ENCODE measurements around the gene DIRAS1.
A peak's percentile ranks its signal among the peaks of the same experiment; 100 is the strongest.

The DIRAS1 gene, protein sequence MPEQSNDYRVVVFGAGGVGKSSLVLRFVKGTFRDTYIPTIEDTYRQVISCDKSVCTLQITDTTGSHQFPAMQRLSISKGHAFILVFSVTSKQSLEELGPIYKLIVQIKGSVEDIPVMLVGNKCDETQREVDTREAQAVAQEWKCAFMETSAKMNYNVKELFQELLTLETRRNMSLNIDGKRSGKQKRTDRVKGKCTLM

DNA sequence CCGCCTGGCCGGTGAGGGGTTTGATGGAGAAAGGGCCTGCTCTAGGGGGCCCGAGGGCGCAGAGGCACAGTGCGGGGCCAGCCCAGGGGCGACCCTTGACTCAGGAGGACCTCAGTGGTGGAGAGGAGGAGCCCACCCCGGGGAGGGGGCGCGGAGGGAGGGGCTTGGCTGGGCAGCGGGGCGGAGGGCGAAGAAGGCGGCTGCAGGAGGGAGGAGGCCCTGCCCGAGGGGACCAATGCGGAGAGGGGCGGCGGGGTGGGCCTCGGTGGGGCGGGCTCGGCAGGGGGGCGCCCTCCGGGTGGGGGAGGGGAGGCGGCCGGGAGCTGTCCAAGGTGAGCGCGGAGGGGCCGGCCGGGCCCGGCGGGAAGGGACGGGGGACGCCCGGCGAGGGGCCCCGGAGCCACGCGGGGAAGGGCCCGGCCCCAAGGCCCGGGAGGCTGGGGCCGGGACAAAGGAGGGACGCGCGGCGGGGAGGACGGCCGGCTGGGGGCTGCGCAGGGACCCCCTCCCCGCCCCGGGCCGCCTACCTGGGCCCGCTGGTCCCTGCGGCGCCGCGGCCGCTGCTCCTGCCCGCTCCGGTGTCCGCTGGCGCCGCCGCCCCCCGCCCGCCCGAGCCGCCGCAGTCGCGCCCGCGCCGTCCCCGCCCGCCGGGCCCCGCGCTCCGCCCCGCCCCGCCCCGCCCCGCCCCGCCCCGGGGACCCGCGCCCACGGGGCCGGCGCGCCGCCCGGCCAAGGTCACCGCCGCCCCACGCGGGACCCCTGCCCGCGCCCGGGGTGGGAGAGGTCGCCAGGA is at the start of gene DIRAS1:
Gene DIRAS1 (minus strand): TSS at position 596 of the 793 bp plus-strand sequence. CDS start 3,566 bp downstream, outside the sequence.
- DNase-seq (ENCODE audit: low spot score) = peak; percentile 78

DNA sequence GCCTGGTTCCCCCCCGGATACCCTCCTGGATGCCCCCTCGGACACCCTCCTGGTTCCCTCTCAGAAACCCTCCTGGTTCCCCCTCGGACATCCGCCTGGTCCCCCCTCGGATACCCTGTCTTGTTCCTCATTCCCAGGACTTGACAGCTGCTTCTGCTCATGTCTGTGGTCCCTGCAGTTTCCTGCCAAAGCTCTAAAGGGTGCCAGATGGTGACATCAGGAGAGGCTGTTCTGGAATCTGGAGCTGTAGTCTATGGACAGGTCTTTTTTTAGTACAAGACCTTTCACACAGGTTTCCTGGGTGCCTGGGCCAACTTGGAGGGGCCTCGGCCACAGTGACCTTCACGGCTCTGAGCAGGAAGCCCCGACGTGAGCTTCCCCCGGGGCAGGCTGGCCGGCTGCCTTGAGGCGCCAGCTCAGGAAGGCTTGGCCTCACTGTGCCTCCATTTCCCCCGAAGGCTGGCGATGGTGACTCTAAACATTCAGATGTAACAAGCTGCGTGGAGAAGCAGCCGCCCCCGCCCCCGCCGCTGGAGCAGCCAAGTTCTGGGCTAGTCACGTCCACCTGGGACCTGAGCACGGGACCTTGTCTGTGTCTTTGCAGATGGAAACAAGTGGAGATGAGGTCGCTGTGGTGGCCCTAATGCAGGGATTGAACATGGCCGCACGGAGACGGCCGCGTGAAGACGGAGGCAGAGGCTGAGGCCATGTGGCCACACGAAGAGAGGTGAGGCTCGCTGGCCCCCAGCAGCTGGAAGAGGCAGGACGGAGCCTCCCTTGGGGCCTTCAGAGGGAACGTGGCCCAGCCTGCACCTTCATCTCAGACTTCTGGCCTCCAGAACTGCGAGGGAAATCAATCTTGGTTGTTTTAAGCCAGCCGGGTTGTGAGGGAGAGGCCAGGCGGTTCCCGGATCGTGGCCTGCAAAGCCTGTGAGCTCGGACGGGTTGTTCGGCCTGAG is 49.2 kb upstream of the DIRAS1 start:
- peak; percentile 68 for DNase-seq (ENCODE audit: low spot score)

- no peak for DNase-seq (ENCODE audit: low spot score)
Observed at GRCh38 chr19:2769218-2769617, 48.0 kb upstream of the DIRAS1 start.

DNA sequence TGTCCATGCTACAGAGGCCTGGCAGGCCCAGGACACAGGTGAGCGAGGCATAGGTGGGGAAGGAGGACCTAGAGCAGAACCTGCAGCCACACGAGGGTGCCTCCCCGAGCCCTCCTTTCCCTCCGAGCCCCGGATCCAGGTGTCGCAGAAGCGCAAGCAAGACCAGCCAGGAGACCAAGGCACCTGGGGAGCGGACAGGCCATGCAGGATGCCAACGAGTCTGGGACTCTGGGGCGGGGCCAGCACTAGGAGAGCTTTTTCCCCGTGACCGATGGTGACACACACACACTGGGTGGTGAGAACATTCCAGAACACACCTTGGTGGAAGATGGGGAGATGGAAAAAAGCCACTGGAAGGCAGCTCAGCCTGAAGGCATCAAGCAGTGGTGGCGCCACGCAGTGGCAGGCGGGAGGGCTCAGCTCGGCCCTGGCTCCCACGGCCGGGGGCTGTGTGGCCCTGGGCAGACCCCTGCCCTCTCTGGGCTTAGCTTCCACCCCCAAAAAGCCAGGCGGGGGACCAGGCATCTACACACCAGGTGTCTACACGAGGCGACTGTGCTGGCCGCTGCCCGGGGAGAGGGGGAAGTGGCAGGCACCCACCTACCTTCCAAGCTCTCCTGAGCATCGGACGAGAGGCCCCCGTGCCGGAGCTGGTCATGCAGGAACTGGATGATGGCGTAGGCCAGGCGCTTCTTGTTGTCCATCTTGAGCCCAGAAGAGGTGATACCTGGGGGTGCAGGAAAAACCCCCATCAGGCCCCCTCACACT is 47.4 kb upstream of the DIRAS1 start:
- DNase-seq (ENCODE audit: low spot score) = no peak

DNA sequence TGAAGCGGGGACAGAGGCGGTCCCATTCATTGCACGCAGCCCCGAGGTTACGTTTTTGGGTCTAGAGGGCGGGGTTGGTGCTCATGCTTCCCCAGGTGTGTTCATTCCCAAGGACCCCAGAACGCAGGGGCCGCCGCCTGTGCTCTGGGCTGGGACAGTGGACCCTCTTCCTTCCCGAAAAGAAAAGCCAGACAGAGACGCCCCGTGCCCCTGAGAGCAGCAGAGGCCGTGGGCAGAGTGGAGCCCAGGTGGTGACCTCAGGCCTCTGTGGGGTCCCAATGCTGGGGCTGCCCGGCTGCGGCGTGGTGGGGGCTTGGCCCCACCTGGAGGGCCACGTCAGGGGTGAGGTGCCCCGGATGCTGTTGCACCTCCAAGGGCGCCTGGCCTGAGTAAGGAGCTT is 46.5 kb upstream of the DIRAS1 start:
- DNase-seq (ENCODE audit: low spot score) = no peak

DNA sequence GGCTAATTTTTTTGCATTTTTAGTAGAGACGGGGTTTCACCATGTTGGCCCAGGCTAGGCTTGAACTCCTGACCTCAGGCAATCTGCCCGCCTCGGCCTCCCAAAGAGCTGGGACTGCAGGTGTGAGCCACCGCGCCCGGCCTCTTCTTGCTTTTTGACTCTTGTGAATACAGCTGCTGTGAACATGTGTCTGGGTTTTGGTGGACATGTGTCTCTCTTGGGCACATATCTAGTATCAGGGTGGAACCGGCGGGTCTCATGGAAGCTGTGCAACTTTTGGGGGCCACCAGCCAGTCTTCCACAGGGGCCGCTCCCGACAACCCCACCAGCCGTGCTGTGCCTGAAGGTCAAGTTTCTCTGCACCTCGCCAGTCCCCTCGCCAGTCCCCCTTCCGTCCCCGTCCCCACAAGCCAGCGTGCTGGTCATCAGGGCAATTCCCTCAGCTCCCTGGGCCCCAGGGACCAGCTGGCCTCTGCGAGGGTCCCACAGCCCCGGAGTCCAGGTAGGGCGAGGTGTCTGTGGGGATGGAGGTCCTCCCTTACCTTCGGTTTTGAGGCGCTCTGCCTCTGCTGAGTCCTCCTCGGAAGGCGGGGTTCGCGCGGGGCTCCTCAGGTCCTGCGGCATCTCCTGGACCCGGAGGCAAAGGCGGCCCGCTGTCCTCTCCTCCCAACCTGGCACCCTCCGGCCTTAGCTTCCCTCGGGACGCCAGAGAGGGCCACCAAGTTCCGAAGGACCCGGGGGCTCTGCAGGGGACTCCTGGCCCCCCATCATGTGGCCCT is 45.6 kb upstream of the DIRAS1 start:
- no peak for DNase-seq (ENCODE audit: low spot score)

GRCh38 chr19:2765376-2765775 is 44.2 kb upstream of the DIRAS1 start:
- DNase-seq (ENCODE audit: low spot score) = no peak

- no peak for DNase-seq (ENCODE audit: low spot score)
Observed at GRCh38 chr19:2764945-2765344, 43.8 kb upstream of the DIRAS1 start.

GRCh38 chr19:2763687-2764086 is 42.5 kb upstream of the DIRAS1 start:
- DNase-seq (ENCODE audit: low spot score) = no peak

- DNase-seq (ENCODE audit: low spot score) = no peak
Observed at GRCh38 chr19:2762783-2763496, 41.8 kb upstream of the DIRAS1 start.

- no peak for DNase-seq (ENCODE audit: low spot score)
Observed at GRCh38 chr19:2761876-2762782, 41.0 kb upstream of the DIRAS1 start.

- no peak for DNase-seq (ENCODE audit: low spot score)
Observed at GRCh38 chr19:2761309-2761677, 40.1 kb upstream of the DIRAS1 start.

GRCh38 chr19:2759965-2760364 is 38.8 kb upstream of the DIRAS1 start:
- no peak for DNase-seq (ENCODE audit: low spot score)

- no peak for DNase-seq (ENCODE audit: low spot score)
Observed at GRCh38 chr19:2759362-2759761, 38.2 kb upstream of the DIRAS1 start.

- no peak for DNase-seq (ENCODE audit: low spot score)
Observed at GRCh38 chr19:2758601-2759313, 37.6 kb upstream of the DIRAS1 start.

DNA sequence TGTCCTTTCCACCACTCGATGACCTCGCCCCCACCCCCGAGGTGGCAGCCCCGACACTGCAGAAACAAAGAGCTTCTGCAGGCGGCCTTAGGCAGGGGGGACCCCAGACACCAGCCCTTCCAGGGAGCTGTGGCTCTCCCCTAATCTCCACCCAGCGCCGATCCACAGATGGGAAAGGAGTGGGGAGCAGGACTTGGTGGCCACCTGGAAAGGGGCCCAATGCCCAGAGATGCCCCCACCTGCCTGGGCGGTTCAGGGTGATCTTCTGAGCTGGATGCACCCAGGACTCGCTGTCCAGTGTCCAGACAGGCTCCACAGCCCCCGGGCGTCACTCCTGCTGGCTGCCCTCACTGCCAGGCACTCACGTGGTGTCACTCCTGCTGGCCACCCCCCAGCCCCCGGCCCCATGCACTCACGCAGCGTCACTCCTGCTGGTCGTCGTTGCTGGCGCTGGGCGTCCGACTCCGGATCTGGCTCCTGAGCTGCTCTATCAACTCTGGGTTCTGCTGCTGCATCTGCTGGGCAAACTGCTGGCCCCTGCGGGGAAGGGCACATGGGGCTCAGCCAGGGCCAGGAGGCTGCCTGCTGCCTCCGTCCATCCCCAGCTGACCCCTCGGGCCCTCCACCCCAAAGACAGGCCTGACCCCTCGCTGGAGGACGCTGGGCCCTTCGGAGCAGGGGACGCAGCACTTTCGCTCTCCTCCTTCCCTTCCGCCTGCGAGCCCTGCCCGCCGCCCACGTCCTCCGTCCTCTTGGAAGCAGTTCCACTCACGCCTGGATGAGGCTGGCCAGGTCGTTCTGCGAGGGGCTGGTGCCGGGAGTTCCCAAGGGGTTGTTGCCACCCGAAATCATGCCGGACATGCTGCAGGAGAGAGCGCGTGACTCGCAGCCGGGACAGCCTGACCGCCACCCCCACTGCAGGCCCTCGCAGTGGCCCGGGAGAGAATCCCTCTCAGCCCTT is 36.0 kb upstream of the DIRAS1 start:
- DNase-seq (ENCODE audit: low spot score) = no peak

GRCh38 chr19:2756477-2756876 is 35.3 kb upstream of the DIRAS1 start:
- DNase-seq (ENCODE audit: low spot score) = no peak

Data from GM03348 (cell line).